Lung (tissue), 12 donors: ENCODE results near the gene PSEN2. TPM values are rescaled to one million over a fixed set of nuclear protein-coding genes. Genes with fewer than 3 reads are reported as not detected.

Source experiments
- ATAC-seq: fragments of 200-7000 bp; cut with Tn5 transposase; one replicate; pipeline ENCODE4 v1.9.1; 2020; ENCODE audit warnings: moderate number of reproducible peaks; ENCODE audit not compliant: insufficient read depth, low FRiP score
- DNase-seq, 3 donors: peaks; one replicate each; pipeline ENCODE4 v3.0.0-alpha.2; 2013 to 2017
- H3K27ac ChIP-seq, 2 donors: one replicate each; pipeline ENCODE4 v1.5.1; 2013; ENCODE audit warnings: mild to moderate bottlenecking in 2 of 2, moderate library complexity in 2 of 2, control low read depth in 1 of 2, inconsistent platforms in 1 of 2, low read depth in 1 of 2, low read length in 1 of 2
- H3K27me3 ChIP-seq, 3 donors: one replicate each; pipeline ENCODE4 v1.5.1; 2013; ENCODE audit warnings: low read length in 2 of 3; ENCODE audit not compliant: control insufficient read depth in 3 of 3, insufficient read depth in 3 of 3
- H3K36me3 ChIP-seq, 4 donors: one replicate each; pipeline ENCODE4 v1.5.1; 2013; ENCODE audit warnings: low read length in 4 of 4, mild to moderate bottlenecking in 1 of 4, moderate library complexity in 1 of 4; ENCODE audit not compliant: control insufficient read depth in 4 of 4, insufficient read depth in 4 of 4
- H3K4me1 ChIP-seq, 5 donors: one replicate each; pipeline ENCODE4 v1.5.1; 2013; ENCODE audit warnings: low read length in 5 of 5, mild to moderate bottlenecking in 2 of 5, moderate library complexity in 1 of 5; ENCODE audit not compliant: control insufficient read depth in 5 of 5, insufficient read depth in 5 of 5
- H3K4me3 ChIP-seq: one replicate; pipeline ENCODE4 v1.5.1; 2013; ENCODE audit warnings: mild to moderate bottlenecking, control low read depth, moderate library complexity
- H3K9ac ChIP-seq, 2 donors: one replicate each; pipeline ENCODE4 v1.5.1; 2013; ENCODE audit warnings: low read length in 2 of 2, control low read depth in 1 of 2; ENCODE audit not compliant: insufficient read depth in 1 of 2
- H3K9me3 ChIP-seq, 4 donors: one replicate each; pipeline ENCODE4 v1.5.1; 2013; ENCODE audit warnings: low read length in 3 of 4, mild to moderate bottlenecking in 1 of 4, moderate library complexity in 1 of 4; ENCODE audit not compliant: control insufficient read depth in 4 of 4, insufficient read depth in 3 of 4
- CTCF ChIP-seq: IDR thresholded peaks from 2 replicates; pipeline ENCODE4 v1.5.1; 2012; ENCODE audit warnings: mild to moderate bottlenecking; ENCODE audit errors: control extremely low read depth, extremely low read depth
- whole genome bisulfite sequencing, 2 donors: extraction: QIAGEN DNeasy Blood & Tissue Kit; methylation state at CpG; one replicate each; pipeline ENCODE4 v1.1.7; 2013; 5-methylcytosine and 5-hydroxymethylcytosine counted together
- polyA plus RNA-seq, 2 donors: library from polyadenylated mRNA; stranded (reverse); fragments of 200-250 nt; gene quantifications; one replicate each; pipeline ENCODE4 v1.2.1, GENCODE V29; 2013
- total RNA-seq, 2 donors: library from RNA; depleted of rRNA in 1 of 2; stranded (reverse); fragments of >200 nt in 1 of 2; gene quantifications; one replicate each; pipeline ENCODE4 v1.2.1, GENCODE V29; 2014 to 2021
- donor health status: control.
- donor health status: control.
- donor health status: Bipolar disorder and iron deficiency.
- donor health status: healthy.
- donor health status: DM: yes; HTN: yes; CAD: no.

Gene PSEN2
- total and polyA plus RNA-seq, 4 donors, result 16.4 to 28.1 (median 18.7) TPM

GRCh38 chr1:226862890-226863289 is 7.5 kb upstream of the PSEN2 start:
- H3K9ac ChIP-seq, result no peak overlapping the region
- no peaks in the 10 kb centered on the region for H3K27me3 ChIP-seq
- H3K27ac ChIP-seq, result no peak overlapping the region
- H3K4me1 ChIP-seq, result no peaks in the 10 kb centered on the region
- no peaks in the 10 kb centered on the region for H3K9me3 ChIP-seq
- H3K4me3 ChIP-seq, result no peak overlapping the region
- H3K36me3 ChIP-seq, result no peaks in the 10 kb centered on the region
- TF ChIP-seq CTCF, result no peak
- DNase-seq (no peak), ATAC-seq (no peak)

- no peak overlapping the region for H3K27ac ChIP-seq
- TF ChIP-seq CTCF, result no peak
- DNase-seq (no peak), ATAC-seq (no peak)
- no peaks in the 10 kb centered on the region for H3K4me1 ChIP-seq
- no peak overlapping the region for H3K4me3 ChIP-seq
- 62 to 76% methylated on average over 5 of the region's 5 CpGs for WGBS, 2 donors
- no peak overlapping the region for H3K9ac ChIP-seq
- no peaks in the 10 kb centered on the region for H3K36me3 ChIP-seq
- H3K9me3 ChIP-seq, result no peaks in the 10 kb centered on the region
- no peaks in the 10 kb centered on the region for H3K27me3 ChIP-seq
Observed at GRCh38 chr1:226863446-226863845, 7.0 kb upstream of the PSEN2 start.

GRCh38 chr1:226864311-226864710 is 6.1 kb upstream of the PSEN2 start:
- no peak overlapping the region for H3K9ac ChIP-seq
- WGBS, 2 donors, result 96 to 97% methylated on average over 4 of the region's 4 CpGs
- H3K4me1 ChIP-seq, result no peaks in the 10 kb centered on the region
- ATAC-seq, result no peak
- no peaks in the 10 kb centered on the region for H3K27me3 ChIP-seq
- H3K27ac ChIP-seq, result no peak overlapping the region
- H3K9me3 ChIP-seq, result no peaks in the 10 kb centered on the region
- H3K36me3 ChIP-seq, result no peaks in the 10 kb centered on the region
- H3K4me3 ChIP-seq, result no peak overlapping the region
- TF ChIP-seq CTCF, result no peak
- no peak for DNase-seq

GRCh38 chr1:226865590-226865989 is 4.8 kb upstream of the PSEN2 start:
- 80% methylated on average over 4 of the region's 4 CpGs for WGBS, 2 donors
- Histone ChIP-seq H3K9me3 (no peaks in the 10 kb centered on the region), H3K27ac (no peak overlapping the region), H3K4me1 (peaks cover 0 to 4% (median 0%) of the 10 kb centered on the region in 5 donors), H3K9ac (no peak overlapping the region), H3K27me3 (no peaks in the 10 kb centered on the region), H3K36me3 (no peaks in the 10 kb centered on the region), H3K4me3 (no peak overlapping the region)
- ATAC-seq (no peak), DNase-seq (no peak)
- no peak for TF ChIP-seq CTCF
